NOMO-1 treated with dmso at 0.1 percent for 144 hours (cell line): ENCODE results near the gene DEFB119.
"Not testable (repeated sequence)": the region's sequence is repeated elsewhere in the genome, so short reads cannot be mapped to it uniquely, and the experiment has no call there.

ENCODE experiments used
- DNase-seq: peaks from one replicate; lab custom pipeline; 2025; ENCODE audit not compliant: unreplicated experiment; lab: John Stamatoyannopoulos, UW

Gene DEFB119

DNA sequence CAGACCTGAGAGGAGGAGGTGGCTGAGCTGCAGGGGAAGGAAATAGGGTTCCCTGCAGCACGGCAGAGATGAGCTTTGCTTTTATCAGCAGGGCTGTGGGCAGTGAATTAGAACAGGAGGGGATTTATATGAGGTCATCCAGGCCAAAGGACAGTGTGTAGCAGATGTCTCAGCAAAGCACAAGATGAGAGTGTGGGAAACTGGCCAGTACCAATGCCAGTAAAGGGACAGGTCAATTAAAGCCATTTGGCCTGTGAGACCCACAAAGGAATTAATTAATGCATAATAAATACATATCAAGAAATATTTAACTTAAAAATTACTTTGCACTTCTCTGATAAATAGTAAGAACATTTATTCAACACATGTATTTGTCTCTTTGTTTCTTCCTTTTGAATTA, at the start of gene DEFB119:
Gene DEFB119, minus strand, starts transcription at position 101 of the 400 bp plus-strand sequence. CDS start 107 bp downstream, outside the sequence.
- no peak for DNase-seq

- DNase-seq: no peak
Observed at GRCh38 chr20:31430568-31431115, 40.3 kb upstream of the DEFB119 start.

DNA sequence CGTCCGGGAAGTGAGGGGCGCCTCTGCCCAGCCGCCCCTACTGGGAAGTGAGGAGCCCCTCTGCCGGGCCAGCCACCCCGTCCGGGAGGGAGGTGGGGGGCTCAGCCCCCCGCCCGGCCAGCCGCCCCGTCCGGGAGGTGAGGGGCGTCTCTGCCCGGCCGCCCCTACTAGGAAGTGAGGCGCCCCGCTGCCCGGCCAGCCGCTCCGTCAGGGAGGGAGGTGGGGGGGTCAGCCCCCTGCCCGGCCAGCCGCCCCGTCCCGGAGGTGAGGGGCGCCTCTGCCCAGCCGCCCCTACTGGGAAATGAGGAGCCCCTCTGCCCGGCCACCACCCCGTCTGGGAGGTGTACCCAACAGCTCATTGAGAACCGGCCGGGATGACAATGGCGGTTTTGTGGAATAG, 37.2 kb upstream of the DEFB119 start:
- not testable (repeated sequence) for DNase-seq

DNA sequence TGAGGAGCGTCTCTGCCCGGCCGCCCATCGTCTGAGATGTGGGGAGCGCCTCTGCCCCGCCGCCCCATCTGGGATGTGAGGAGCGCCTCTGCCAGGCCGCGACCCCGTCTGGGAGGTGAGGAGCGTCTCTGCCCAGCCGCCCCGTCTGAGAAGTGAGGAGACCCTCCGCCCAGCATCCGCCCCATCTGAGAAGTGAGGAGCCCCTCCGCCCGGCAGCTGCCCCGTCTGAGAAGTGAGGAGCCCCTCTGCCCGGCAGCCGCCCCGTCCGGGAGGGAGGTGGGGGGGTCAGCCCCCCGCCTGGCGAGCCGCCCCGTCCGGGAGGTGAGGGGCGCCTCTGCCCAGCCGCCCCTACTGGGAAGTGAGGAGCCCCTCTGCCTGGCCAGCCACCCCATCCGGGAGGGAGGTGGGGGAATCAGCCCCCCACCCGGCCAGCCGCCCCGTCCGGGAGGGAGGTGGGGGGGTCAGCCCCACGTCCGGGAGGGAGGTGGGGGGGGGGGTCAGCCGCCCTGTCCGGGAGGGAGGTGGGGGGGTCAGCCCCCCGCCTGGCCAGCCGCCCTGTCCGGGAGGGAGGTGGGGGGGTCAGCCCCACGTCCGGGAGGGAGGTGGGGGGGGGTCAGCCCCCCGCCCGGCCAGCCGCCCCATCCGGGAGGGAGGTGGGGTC, 36.6 kb upstream of the DEFB119 start:
- not testable (repeated sequence) for DNase-seq

GRCh38 chr20:31425797-31426196, 35.4 kb upstream of the DEFB119 start:
- no peak for DNase-seq

GRCh38 chr20:31418307-31418706, 27.9 kb upstream of the DEFB119 start:
- no peak for DNase-seq

GRCh38 chr20:31415653-31416052, 25.3 kb upstream of the DEFB119 start:
- no peak for DNase-seq

DNA sequence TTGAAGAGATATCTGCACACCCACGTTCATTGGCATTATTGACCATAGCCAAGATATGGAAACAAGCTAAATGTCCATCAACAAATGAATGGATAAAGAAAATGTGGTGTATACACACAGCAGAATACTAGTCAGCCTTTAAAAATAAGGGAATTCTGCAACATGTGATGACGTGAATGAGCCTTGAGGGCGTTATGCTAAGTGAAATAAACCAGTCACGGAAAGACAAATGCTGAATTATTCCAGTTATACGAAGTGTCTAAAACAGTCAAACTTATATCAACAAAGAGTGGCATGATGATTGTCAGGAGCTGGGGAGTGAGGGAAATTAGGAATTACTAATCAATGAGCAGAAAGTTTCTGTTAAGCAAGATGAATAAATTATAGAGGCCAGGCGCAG, 24.0 kb upstream of the DEFB119 start:
- DNase-seq: no peak

DNA sequence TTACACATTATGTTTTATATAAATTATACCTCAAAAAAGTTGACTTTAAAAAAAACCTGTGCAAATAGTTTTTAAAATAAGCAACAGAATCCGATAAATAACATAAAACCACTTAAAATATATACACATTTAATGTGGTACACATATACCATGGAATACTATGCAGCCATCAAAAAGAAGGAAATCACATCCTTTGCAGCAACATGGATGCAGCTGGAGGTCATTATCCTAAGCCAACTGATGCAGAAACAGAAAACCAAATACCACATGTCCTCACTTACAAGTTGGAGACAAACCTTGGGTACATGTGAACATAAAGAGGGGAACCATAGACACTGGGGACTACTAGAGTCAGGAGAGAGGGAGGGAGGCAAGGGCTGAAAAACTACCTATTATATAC, 19.6 kb upstream of the DEFB119 start:
- DNase-seq: no peak

- DNase-seq: no peak
Observed at GRCh38 chr20:31406115-31406514, 15.7 kb upstream of the DEFB119 start, which contains the start of gene DEFB121. Gene DEFB121 (minus strand): TSS chr20:31406215. CDS start chr20:31406152, 63 bp downstream.

DNA sequence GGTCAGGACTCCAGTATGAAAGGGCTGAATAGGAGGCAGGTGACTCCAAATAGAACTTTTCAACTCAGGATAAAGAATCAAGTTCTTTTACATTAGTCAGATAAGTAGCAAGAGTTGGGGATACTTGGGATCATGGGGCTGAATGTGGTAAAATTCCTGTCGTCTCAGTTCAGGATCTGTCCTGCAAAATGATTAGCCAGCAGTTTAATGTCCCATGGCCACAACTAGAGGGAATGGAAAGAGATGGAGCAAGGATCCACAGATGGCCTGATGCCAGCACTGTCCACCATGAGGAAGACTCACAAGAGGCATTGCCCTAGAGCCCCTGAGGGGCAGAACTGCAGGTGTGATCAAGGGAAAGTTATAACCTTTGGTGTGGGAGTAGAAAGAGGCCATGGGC, 13.5 kb upstream of the DEFB119 start:
- DNase-seq: no peak

- DNase-seq: no peak
Observed at GRCh38 chr20:31394900-31395299, 4.5 kb upstream of the DEFB119 start.

DNA sequence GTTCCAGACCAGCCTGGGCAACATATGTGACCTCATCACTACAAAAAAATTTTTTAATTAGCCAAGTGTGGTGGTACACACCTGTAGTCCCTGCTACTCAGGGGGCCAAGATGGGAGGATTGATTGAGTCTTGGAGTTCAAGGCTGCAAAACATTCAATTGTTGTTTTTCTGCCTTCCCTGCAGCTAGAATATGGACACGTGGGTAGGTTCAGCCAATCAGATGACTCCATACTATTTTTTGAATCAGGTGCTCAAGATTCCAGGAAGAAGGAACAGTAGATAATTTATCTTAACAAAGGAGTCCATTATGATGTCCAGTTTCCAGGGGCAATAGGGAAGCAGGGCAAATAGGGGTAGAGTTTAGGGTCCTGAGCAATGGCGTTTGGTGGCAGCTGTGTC, 2.4 kb upstream of the DEFB119 start:
- no peak for DNase-seq

DNA sequence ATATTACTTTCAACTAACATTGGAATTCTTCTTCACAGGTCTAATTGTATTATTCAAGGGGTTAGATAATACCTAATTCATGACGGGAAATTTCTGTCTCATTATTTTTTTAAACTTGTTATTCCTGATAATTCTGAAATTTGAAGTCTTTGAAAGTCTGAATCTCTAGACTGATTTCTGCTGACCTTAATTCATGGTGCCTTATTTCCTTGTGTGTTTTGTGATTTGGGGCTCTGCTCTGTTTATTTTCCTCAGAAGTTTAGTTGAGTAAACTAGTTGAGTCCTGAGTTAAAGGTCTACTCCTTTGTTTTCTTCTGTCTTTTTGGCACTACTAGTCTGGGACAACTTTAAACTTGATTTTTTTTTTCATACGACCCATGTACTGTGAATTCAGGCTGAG, 16.0 kb downstream of the DEFB119 start:
- no peak for DNase-seq

DNA sequence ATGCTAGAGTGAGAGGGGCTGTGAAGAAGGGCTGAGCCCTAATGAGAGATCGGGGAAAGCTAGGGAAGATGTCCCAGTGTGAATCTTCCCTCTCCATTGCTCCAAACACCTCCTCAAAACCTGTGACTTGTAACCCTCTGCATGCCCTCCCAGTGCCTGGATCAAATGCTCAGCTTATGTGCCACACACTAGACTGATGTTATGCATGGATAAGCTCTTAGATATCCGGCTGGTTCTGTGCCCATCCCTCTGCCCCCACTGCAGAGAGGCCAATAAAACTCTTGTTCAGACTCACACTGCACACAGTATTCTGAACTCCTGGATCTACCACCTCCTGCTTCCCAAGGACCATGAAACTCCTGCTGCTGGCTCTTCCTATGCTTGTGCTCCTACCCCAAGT, 22.1 kb downstream of the DEFB119 start, which contains the start of gene DEFB118:
Gene DEFB118, plus strand, starts transcription at position 301 of the 400 bp plus-strand sequence. Its CDS starts 50 bp downstream, at position 351.
- DNase-seq: no peak

GRCh38 chr20:31364272-31364671, 26.1 kb downstream of the DEFB119 start:
- not testable (repeated sequence) for DNase-seq

DNA sequence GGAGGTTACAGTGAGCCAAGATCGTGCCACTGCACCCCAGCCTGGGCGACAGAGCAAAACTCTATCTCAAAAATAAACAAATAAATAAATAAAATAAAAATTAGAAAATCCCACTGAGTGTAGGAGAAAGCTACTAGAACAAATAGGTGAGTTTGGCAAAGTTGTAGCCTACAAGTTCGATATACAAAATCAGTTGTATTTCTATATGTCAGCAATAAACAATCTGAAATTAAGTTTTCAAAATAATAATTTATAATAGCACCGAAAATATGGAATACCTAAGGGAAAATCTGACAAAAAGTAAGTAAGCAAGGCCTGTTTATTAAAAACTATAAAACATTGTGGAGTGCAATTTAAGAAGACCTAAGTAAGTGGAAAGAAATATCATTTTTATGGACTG, 27.1 kb downstream of the DEFB119 start:
- DNase-seq: no peak

- DNase-seq: no peak
Observed at GRCh38 chr20:31355981-31356380, 34.4 kb downstream of the DEFB119 start.

DNA sequence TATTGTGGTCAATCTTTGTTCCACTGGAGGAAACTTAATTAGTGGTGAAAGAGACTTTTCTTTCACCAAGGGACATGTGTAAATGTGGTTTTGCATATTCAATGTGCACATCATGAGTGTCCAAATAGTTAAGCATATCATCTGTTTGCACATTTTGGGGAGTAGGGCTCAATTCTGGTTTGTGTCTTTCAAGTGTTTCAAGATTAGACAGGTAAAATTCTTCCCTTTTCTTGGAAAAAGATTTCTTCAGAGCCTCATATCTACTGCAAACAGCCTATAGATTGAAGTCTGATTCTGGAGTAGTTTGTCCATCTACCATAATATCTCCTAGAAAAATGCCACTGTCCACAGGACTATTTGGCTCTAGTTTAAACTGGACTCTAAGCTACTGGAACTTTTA, 48.9 kb downstream of the DEFB119 start:
- DNase-seq: no peak

- DNase-seq: no peak
Observed at GRCh38 chr20:31330893-31331292, 59.5 kb downstream of the DEFB119 start.
